Transverse colon (tissue), 4 donors: Measurements from ENCODE around the gene JMJD1C. TPM values are rescaled to one million over a fixed set of nuclear protein-coding genes. Genes with fewer than 3 reads are reported as not detected.

Experiments used
- DNase-seq: peaks from one replicate; pipeline ENCODE4 v3.0.0-alpha.2; 2019
- H3K27ac ChIP-seq, 4 donors: fragments of 200-600 bp; sonication (generic); 2 replicates each; pipeline ENCODE4 v1.5.1; 2016 to 2018; ENCODE audit warnings: inconsistent platforms in 4 of 4
- H3K27me3 ChIP-seq: fragments of 200-600 bp; sonication (generic); 2 replicates; pipeline ENCODE4 v1.5.1; 2017; ENCODE audit warnings: inconsistent platforms
- H3K36me3 ChIP-seq, 4 donors: fragments of 200-600 bp; sonication (generic); 2 replicates each; pipeline ENCODE4 v1.5.1; 2017 to 2019; ENCODE audit warnings: inconsistent platforms in 4 of 4
- H3K4me1 ChIP-seq, 4 donors: fragments of 200-600 bp; sonication (generic); 2 replicates each; pipeline ENCODE4 v1.5.1; 2017 to 2020; ENCODE audit warnings: inconsistent platforms in 4 of 4
- H3K4me3 ChIP-seq, 4 donors: fragments of 200-600 bp; sonication (generic); 1 replicate in 1 of 4; 2 replicates in 3 of 4; pipeline versions ENCODE4 v1.5.1 to v1.6.1; 2017 to 2019; ENCODE audit warnings: inconsistent platforms in 4 of 4
- H3K9me3 ChIP-seq, 2 donors: fragments of 200-600 bp; sonication (generic); 2 replicates each; pipeline ENCODE4 v1.5.1; 2017 to 2019; ENCODE audit warnings: inconsistent platforms in 2 of 2
- CTCF ChIP-seq, 5 experiments: fragments of 200-600 bp in 3 of 5; fragments of 450-650 bp in 2 of 5; sonication (generic) in 3 of 5; IDR thresholded peaks; 1 replicate in 2 of 5; 2 replicates in 3 of 5; pipeline ENCODE4 v1.5.1; 2016 to 2017; ENCODE audit warnings: antibody characterized with exemption in 5 of 5, inconsistent platforms in 3 of 5, mild to moderate bottlenecking in 2 of 5, moderate library complexity in 1 of 5
- EP300 ChIP-seq: sonication (generic); formaldehyde crosslinking; IDR thresholded peaks from one replicate; pipeline ENCODE4 v1.6.1; 2017; ENCODE audit warnings: antibody characterized with exemption, low read depth
- POLR2A ChIP-seq: fragments of 450-650 bp; IDR thresholded peaks from one replicate; pipeline ENCODE4 v1.6.1; 2016; ENCODE audit warnings: antibody characterized with exemption, mild to moderate bottlenecking, moderate library complexity
- POLR2AphosphoS5 ChIP-seq, 3 donors: sonication (generic); formaldehyde crosslinking; IDR thresholded peaks; one replicate each; pipeline ENCODE4 v1.6.1; 2016; ENCODE audit warnings: antibody characterized with exemption in 3 of 3
- WGBS, 2 donors: methylation state at CpG; one replicate each; pipeline ENCODE4 v1.1.5; 2018; ENCODE audit warnings: low coverage in 1 of 2; 5-methylcytosine and 5-hydroxymethylcytosine counted together
- in situ Hi-C, 4 donors: fragments of 200-750 bp; cut with MboI; loops; one replicate each; pipeline versions ENCODE4 v1.15.0 to v1.15.1; 2017; ENCODE audit warnings: low sequenced_read_pairs in 3 of 4, low pct_ligation_motif_present in 1 of 4, low pct_unique_long_range_greater_than_20kb in 1 of 4
- intact Hi-C: fragments of 100-400 bp; cut with DNase I; formaldehyde crosslinking; loops from one replicate; pipeline ENCODE4 v1.15.1; 2023; ENCODE audit warnings: low total_unique reads
- total RNA-seq, 4 donors: library from RNA; depleted of rRNA; stranded (reverse); fragments of >200 nt; gene quantifications; one replicate each; pipeline ENCODE4 v1.1.0, GENCODE V29; 2016

The JMJD1C gene
- total RNA-seq, 4 donors from 2014 or later = 56.7 to 128 (median 78.9) TPM

- TF ChIP-seq EP300 (no peak), POLR2A (no peak), CTCF (IDR thresholded peaks at IDR 0.05) (no peak), POLR2AphosphoS5 (IDR thresholded peaks at IDR 0.05) (no peak)
- H3K9me3 ChIP-seq = no peaks in the 10 kb centered on the region
- peaks cover 0 to 29% (median 5%) of the 10 kb centered on the region in 4 donors for H3K36me3 ChIP-seq
- intact Hi-C loops (no loop called here), in situ Hi-C loops (loop anchor here in 3 of 4 donors (25.0 kb wide), 3 partner anchors 261 to 511 kb away; partner anchors contain the start of gene JMJD1C (in 2 of the 3))
- WGBS, 2 donors = 0 to 2% methylated on average over 1 of the region's 1 CpG
- DNase-seq = no peak
- no peak overlapping the region for H3K27ac ChIP-seq
- no peak overlapping the region for H3K4me3 ChIP-seq
- H3K27me3 ChIP-seq = no peaks in the 10 kb centered on the region
- peaks cover 0 to 20% (median 0%) of the 10 kb centered on the region in 4 donors for H3K4me1 ChIP-seq
Observed at GRCh38 chr10:63201118-63201517, 264.7 kb downstream of the JMJD1C start.

GRCh38 chr10:63200431-63200830 lies 265.3 kb downstream of the JMJD1C start:
- in situ Hi-C loops (loop anchor here in 3 of 4 donors (25.0 kb wide), 3 partner anchors 262 to 512 kb away; partner anchors contain the start of gene JMJD1C (in 2 of the 3)), intact Hi-C loops (no loop called here)
- Histone ChIP-seq H3K4me1 (peaks cover 0 to 20% (median 0%) of the 10 kb centered on the region in 4 donors), H3K9me3 (no peaks in the 10 kb centered on the region), H3K36me3 (peaks cover 0 to 36% (median 5%) of the 10 kb centered on the region in 4 donors), H3K27me3 (no peaks in the 10 kb centered on the region), H3K27ac (no peak overlapping the region), H3K4me3 (no peak overlapping the region)
- 64 to 70% methylated on average over 6 of the region's 6 CpGs for WGBS, 2 donors
- no peak for TF ChIP-seq POLR2A
- no peak for TF ChIP-seq CTCF (IDR thresholded peaks at IDR 0.05)
- TF ChIP-seq EP300 = no peak
- no peak for TF ChIP-seq POLR2AphosphoS5 (IDR thresholded peaks at IDR 0.05)
- no peak for DNase-seq

DNA sequence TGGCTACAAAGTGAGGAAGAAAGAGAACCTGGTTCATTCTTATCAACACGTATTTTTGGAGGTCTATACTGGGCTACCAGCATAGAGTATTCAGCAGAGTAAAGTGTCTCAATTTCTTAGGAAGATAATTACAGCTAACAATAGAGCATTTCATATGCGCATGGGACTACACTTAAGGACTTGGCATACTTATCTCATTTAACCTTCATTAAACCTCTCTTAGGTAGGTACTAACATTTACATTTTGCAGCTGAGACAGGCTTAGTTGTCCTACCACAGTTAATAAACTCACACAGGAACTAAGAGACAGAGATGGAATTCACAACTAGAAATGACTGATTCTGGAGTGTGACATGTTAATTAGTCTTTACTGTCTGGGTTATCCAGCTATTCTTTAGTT lies 266.1 kb downstream of the JMJD1C start:
- 97 to 100% methylated on average over 2 of the region's 2 CpGs for WGBS, 2 donors
- H3K4me3 ChIP-seq = no peak overlapping the region
- TF ChIP-seq EP300 = no peak
- TF ChIP-seq POLR2A = no peak
- H3K4me1 ChIP-seq = peaks cover 0 to 14% (median 0%) of the 10 kb centered on the region in 4 donors
- H3K27me3 ChIP-seq = no peaks in the 10 kb centered on the region
- DNase-seq = no peak
- in situ Hi-C loops (loop anchor here in 3 of 4 donors (25.0 kb wide), 3 partner anchors 263 to 513 kb away; partner anchors contain the start of gene JMJD1C (in 2 of the 3)), intact Hi-C loops (no loop called here)
- H3K36me3 ChIP-seq = peaks cover 0 to 43% (median 6%) of the 10 kb centered on the region in 4 donors
- H3K9me3 ChIP-seq = no peaks in the 10 kb centered on the region
- H3K27ac ChIP-seq = no peak overlapping the region

DNA sequence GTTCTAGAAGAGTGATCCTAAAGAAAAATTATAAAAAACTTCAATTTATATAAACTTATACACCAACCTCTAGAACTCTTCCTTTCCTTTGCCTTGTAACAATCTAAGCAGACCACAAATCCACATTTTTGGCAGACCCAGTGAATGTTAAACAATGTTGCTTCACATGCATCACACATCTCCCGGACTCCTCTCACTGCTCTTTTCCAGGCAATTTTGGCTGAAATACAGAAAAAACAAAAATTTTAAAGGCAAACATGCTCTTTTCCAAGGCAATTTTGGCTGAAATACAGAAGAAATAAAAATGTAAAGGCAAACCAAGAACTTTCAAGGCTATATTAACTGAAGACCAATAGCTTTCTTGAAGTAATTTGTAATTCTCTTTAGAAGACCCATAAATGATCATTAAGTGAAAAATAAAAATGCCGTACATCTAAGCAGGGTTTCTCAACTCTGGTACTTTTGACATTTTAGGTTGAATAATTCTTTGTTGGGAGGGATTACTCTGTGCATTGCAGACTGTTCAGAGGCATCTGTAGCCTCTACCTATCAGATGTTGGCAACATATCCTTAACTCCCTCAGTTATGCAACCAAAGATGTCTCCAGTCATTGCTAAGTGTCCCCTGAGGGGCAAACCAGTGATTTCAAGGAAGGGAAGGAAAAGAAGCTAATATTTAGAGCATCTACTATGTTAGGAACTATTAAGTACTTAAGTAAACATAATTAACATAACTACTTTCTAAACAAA lies 268.3 kb downstream of the JMJD1C start:
- Histone ChIP-seq H3K36me3 (peaks cover 0 to 65% (median 16%) of the 10 kb centered on the region in 4 donors), H3K4me3 (no peak overlapping the region), H3K9me3 (no peaks in the 10 kb centered on the region), H3K4me1 (peaks cover 0 to under 1% (median 0%) of the 10 kb centered on the region in 4 donors), H3K27me3 (no peaks in the 10 kb centered on the region), H3K27ac (peak overlapping the region in 1 of 4 donors; percentile 10)
- in situ Hi-C loops (no loop called here), intact Hi-C loops (no loop called here)
- 75 to 77% methylated on average over 2 of the region's 2 CpGs for WGBS, 2 donors
- no peak for TF ChIP-seq EP300
- TF ChIP-seq POLR2A = no peak
- no peak for TF ChIP-seq CTCF (IDR thresholded peaks at IDR 0.05)
- no peak for TF ChIP-seq POLR2AphosphoS5 (IDR thresholded peaks at IDR 0.05)
- DNase-seq = no peak
